SK-N-SH treated with all-trans-retinoic acid at 6 μM for 48 hours (cell line): ENCODE data around the gene ARHGEF2.

Experiments
- ATAC-seq: fragments of 200-7000 bp; cut with Tn5 transposase; 3 replicates; pipeline ENCODE4 v1.9.1; 2020; ENCODE audit warnings: mild to moderate bottlenecking, moderate library complexity
- ARNTL ChIP-seq: fragments of 450-650 bp; formaldehyde crosslinking; IDR thresholded peaks from 2 replicates; pipeline ENCODE4 v1.5.0; 2020; ENCODE audit warnings: low read depth, mild to moderate bottlenecking, moderate library complexity, borderline replicate concordance
- BACH2 ChIP-seq: fragments of 250-450 bp; sonication (Bioruptor Pico); IDR thresholded peaks from 2 replicates; pipeline ENCODE4 v1.9.0; 2021; ENCODE audit warnings: mild to moderate bottlenecking, borderline replicate concordance
- CSDC2 ChIP-seq: fragments of 250-450 bp; sonication (Bioruptor Pico); IDR thresholded peaks from 2 replicates; pipeline ENCODE4 v1.5.0; 2020; ENCODE audit warnings: mild to moderate bottlenecking, moderate library complexity
- ESRRG ChIP-seq: fragments of 250-450 bp; sonication (Bioruptor Pico); IDR thresholded peaks from 2 replicates; pipeline ENCODE4 v1.6.1; 2021; ENCODE audit warnings: mild to moderate bottlenecking
- GLIS3 ChIP-seq: fragments of 250-450 bp; sonication (Bioruptor Pico); IDR thresholded peaks from 2 replicates; pipeline ENCODE4 v1.5.0; 2020; ENCODE audit warnings: mild to moderate bottlenecking, moderate library complexity
- ISL1 ChIP-seq: fragments of 250-450 bp; sonication (Bioruptor Pico); IDR thresholded peaks from 2 replicates; pipeline ENCODE4 v2.1.2; 2022; ENCODE audit warnings: mild to moderate bottlenecking, moderate library complexity
- OSR1 ChIP-seq: fragments of 250-450 bp; sonication (Bioruptor Pico); IDR thresholded peaks from 2 replicates; pipeline ENCODE4 v1.8.0; 2022; ENCODE audit warnings: moderate library complexity, mild to moderate bottlenecking, inconsistent platforms
- PPARA ChIP-seq: fragments of 250-450 bp; sonication (Bioruptor Pico); IDR thresholded peaks from 2 replicates; pipeline ENCODE4 v1.5.0; 2020; ENCODE audit warnings: mild to moderate bottlenecking, borderline replicate concordance
- RARB ChIP-seq: fragments of 250-450 bp; sonication (Bioruptor Pico); IDR thresholded peaks from 2 replicates; pipeline ENCODE4 v1.8.0; 2021; ENCODE audit warnings: mild to moderate bottlenecking, moderate library complexity
- TOX ChIP-seq: fragments of 250-450 bp; sonication (Bioruptor Pico); IDR thresholded peaks from 2 replicates; pipeline ENCODE4 v1.8.0; 2021; ENCODE audit warnings: mild to moderate bottlenecking, moderate library complexity, borderline replicate concordance
- ZC3H10 ChIP-seq: fragments of 250-450 bp; sonication (Bioruptor Pico); IDR thresholded peaks from 2 replicates; pipeline ENCODE4 v1.5.1; 2021; ENCODE audit warnings: mild to moderate bottlenecking, moderate library complexity
- ZFP3 ChIP-seq: fragments of 250-450 bp; sonication (Bioruptor Pico); IDR thresholded peaks from 2 replicates; pipeline ENCODE4 v1.5.0; 2020; ENCODE audit warnings: mild to moderate bottlenecking, moderate library complexity
- ZNF565 ChIP-seq: fragments of 450-650 bp; formaldehyde crosslinking; conservative IDR thresholded peaks from 2 replicates; pipeline ENCODE4 v1.5.0; 2020; ENCODE audit warnings: low read depth, mild to moderate bottlenecking, moderate library complexity
- ZNF70 ChIP-seq: fragments of 450-650 bp; formaldehyde crosslinking; IDR thresholded peaks from 2 replicates; pipeline ENCODE4 v1.5.0; 2020; ENCODE audit warnings: mild to moderate bottlenecking, moderate library complexity
- ZNF8 ChIP-seq: fragments of 450-650 bp; formaldehyde crosslinking; IDR thresholded peaks from 2 replicates; pipeline ENCODE4 v1.5.0; 2020; ENCODE audit warnings: mild to moderate bottlenecking, moderate library complexity
- TF ChIP-seq, protein P1 (sequence below): fragments of 250-450 bp; sonication (Bioruptor Pico); IDR thresholded peaks from 2 replicates; pipeline ENCODE4 v1.5.1; 2020; ENCODE audit warnings: low read depth, mild to moderate bottlenecking, moderate library complexity
- TF ChIP-seq, protein P2 (sequence below): fragments of 250-450 bp; sonication (Bioruptor Pico); IDR thresholded peaks from 2 replicates; pipeline ENCODE4 v1.8.0; 2021; ENCODE audit warnings: low read depth, mild to moderate bottlenecking, moderate library complexity, borderline replicate concordance
- TF ChIP-seq, protein P3 (sequence below): fragments of 250-450 bp; sonication (Bioruptor Pico); IDR thresholded peaks from 2 replicates; pipeline ENCODE4 v1.5.1; 2021; ENCODE audit warnings: mild to moderate bottlenecking, moderate library complexity
- TF ChIP-seq, protein P4 (sequence below): fragments of 250-450 bp; sonication (Bioruptor Pico); IDR thresholded peaks from 2 replicates; pipeline ENCODE4 v1.8.0; 2020; ENCODE audit warnings: mild to moderate bottlenecking, moderate library complexity, borderline replicate concordance
- TF ChIP-seq, protein P5 (sequence below): fragments of 250-450 bp; sonication (Bioruptor Pico); IDR thresholded peaks from 2 replicates; pipeline ENCODE4 v1.5.0; 2020; ENCODE audit warnings: mild to moderate bottlenecking, moderate library complexity

ARHGEF2 gene

DNA sequence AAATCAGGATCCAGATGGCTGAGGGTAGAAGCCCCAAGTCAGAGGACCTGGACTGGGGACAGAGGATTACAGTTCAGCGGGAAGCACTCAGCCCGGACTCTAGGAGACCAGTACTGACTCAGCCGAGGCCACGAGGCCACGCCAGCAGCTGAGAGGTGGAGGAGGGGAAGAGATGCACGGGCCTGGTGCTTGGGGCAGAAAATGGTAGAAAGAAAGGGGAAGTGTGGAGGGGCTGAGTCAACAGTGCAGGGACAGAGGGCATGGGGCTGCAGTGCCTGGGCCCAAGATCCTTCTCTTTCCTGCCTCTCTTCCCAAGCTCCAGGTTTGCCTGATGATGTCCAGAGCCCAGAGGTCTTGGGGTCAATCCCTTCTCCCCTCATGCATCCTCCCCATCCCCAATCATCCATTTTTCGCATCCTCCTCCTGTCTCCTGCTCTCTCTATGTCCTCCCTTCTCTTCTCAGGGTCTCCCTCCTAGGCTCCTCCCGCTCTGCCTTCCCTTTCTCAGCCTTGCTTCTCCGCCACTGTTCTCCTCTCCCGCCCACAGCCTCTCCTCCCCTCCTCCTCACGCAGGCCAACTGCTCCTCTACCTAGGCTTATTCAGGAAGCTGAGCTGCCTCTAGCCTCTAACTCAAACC, 7.7 kb downstream of the ARHGEF2 start (continued):
- TF ChIP-seq, protein P1, sequence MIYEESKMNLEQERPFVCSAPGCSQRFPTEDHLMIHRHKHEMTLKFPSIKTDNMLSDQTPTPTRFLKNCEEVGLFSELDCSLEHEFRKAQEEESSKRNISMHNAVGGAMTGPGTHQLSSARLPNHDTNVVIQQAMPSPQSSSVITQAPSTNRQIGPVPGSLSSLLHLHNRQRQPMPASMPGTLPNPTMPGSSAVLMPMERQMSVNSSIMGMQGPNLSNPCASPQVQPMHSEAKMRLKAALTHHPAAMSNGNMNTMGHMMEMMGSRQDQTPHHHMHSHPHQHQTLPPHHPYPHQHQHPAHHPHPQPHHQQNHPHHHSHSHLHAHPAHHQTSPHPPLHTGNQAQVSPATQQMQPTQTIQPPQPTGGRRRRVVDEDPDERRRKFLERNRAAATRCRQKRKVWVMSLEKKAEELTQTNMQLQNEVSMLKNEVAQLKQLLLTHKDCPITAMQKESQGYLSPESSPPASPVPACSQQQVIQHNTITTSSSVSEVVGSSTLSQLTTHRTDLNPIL (CRISPR knock-in tag), result no peak
- TF ChIP-seq ISL1, result no peak

DNA sequence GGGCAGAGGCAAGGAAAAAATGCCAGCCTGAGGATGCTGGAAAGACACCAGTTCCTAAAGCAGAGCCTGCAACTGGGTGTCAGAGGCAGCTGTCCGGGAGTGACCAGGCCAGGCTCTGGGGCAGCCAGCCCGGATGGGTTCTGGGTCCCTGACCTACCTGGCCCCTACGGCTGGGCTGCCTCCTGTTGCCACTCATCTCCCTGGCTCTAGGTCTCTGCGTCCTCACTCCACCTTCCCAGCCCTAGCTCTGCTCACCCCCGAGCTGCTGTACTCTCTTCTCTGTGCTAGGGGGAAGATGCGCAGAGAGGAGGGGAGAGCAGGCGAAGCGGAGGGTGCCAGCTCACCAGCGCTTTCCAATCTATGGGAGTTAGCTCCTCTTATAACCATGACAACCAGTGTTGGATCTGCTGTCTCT, 9.0 kb downstream of the ARHGEF2 start:
- TF ChIP-seq, protein P2, sequence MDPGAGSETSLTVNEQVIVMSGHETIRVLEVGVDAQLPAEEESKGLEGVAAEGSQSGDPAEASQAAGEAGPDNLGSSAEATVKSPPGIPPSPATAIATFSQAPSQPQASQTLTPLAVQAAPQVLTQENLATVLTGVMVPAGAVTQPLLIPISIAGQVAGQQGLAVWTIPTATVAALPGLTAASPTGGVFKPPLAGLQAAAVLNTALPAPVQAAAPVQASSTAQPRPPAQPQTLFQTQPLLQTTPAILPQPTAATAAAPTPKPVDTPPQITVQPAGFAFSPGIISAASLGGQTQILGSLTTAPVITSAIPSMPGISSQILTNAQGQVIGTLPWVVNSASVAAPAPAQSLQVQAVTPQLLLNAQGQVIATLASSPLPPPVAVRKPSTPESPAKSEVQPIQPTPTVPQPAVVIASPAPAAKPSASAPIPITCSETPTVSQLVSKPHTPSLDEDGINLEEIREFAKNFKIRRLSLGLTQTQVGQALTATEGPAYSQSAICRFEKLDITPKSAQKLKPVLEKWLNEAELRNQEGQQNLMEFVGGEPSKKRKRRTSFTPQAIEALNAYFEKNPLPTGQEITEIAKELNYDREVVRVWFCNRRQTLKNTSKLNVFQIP (CRISPR knock-in tag), result no peak
- no peak for TF ChIP-seq ZNF565 (CRISPR knock-in tag)
- TF ChIP-seq ZC3H10 (CRISPR knock-in tag), result no peak
- TF ChIP-seq PPARA (CRISPR knock-in tag), result no peak
- no peak for TF ChIP-seq BACH2
- TF ChIP-seq, protein P3, sequence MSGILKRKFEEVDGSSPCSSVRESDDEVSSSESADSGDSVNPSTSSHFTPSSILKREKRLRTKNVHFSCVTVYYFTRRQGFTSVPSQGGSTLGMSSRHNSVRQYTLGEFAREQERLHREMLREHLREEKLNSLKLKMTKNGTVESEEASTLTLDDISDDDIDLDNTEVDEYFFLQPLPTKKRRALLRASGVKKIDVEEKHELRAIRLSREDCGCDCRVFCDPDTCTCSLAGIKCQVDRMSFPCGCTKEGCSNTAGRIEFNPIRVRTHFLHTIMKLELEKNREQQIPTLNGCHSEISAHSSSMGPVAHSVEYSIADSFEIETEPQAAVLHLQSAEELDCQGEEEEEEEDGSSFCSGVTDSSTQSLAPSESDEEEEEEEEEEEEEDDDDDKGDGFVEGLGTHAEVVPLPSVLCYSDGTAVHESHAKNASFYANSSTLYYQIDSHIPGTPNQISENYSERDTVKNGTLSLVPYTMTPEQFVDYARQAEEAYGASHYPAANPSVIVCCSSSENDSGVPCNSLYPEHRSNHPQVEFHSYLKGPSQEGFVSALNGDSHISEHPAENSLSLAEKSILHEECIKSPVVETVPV (CRISPR knock-in tag), result no peak
- TF ChIP-seq TOX (CRISPR knock-in tag), result no peak
- TF ChIP-seq, protein P1 (CRISPR knock-in tag), result no peak
- TF ChIP-seq CSDC2 (CRISPR knock-in tag), result no peak
- TF ChIP-seq ZNF8 (CRISPR knock-in tag), result no peak
- no peak for TF ChIP-seq RARB
- no peak for TF ChIP-seq ISL1
- no peak for TF ChIP-seq ZNF70 (CRISPR knock-in tag)
- TF ChIP-seq, protein P4, sequence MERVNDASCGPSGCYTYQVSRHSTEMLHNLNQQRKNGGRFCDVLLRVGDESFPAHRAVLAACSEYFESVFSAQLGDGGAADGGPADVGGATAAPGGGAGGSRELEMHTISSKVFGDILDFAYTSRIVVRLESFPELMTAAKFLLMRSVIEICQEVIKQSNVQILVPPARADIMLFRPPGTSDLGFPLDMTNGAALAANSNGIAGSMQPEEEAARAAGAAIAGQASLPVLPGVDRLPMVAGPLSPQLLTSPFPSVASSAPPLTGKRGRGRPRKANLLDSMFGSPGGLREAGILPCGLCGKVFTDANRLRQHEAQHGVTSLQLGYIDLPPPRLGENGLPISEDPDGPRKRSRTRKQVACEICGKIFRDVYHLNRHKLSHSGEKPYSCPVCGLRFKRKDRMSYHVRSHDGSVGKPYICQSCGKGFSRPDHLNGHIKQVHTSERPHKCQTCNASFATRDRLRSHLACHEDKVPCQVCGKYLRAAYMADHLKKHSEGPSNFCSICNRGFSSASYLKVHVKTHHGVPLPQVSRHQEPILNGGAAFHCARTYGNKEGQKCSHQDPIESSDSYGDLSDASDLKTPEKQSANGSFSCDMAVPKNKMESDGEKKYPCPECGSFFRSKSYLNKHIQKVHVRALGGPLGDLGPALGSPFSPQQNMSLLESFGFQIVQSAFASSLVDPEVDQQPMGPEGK, result no peak
- no peak for TF ChIP-seq GLIS3 (CRISPR knock-in tag)
- no peak for ATAC-seq

DNA sequence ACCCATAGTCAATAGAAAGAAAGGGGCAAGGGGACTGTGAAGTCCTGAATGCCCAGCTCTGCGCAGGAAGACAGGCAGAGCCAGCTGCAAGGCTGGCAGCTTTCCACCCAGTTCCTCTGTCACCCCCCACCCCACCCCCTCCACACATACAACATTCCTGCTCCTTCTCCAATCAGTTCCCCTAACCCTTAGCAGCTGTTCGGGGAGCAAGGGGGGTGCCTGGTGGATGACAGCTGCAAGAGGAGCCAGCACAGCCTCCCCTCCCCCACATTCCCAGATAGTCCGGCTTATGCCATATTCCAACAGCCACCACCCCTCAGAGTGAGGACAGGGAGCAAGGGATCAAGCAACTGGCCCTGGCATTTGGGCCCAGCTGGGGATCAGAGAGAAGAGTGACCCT, 9.7 kb downstream of the ARHGEF2 start:
- TF ChIP-seq GLIS3 (CRISPR knock-in tag) (no peak), ZFP3 (CRISPR knock-in tag) (no peak), ESRRG (no peak), ARNTL (CRISPR knock-in tag) (no peak), BACH2 (no peak), TOX (CRISPR knock-in tag) (no peak), ISL1 (no peak), OSR1 (CRISPR knock-in tag) (no peak)
- TF ChIP-seq, protein P2 (CRISPR knock-in tag), result no peak
- TF ChIP-seq, protein P5, sequence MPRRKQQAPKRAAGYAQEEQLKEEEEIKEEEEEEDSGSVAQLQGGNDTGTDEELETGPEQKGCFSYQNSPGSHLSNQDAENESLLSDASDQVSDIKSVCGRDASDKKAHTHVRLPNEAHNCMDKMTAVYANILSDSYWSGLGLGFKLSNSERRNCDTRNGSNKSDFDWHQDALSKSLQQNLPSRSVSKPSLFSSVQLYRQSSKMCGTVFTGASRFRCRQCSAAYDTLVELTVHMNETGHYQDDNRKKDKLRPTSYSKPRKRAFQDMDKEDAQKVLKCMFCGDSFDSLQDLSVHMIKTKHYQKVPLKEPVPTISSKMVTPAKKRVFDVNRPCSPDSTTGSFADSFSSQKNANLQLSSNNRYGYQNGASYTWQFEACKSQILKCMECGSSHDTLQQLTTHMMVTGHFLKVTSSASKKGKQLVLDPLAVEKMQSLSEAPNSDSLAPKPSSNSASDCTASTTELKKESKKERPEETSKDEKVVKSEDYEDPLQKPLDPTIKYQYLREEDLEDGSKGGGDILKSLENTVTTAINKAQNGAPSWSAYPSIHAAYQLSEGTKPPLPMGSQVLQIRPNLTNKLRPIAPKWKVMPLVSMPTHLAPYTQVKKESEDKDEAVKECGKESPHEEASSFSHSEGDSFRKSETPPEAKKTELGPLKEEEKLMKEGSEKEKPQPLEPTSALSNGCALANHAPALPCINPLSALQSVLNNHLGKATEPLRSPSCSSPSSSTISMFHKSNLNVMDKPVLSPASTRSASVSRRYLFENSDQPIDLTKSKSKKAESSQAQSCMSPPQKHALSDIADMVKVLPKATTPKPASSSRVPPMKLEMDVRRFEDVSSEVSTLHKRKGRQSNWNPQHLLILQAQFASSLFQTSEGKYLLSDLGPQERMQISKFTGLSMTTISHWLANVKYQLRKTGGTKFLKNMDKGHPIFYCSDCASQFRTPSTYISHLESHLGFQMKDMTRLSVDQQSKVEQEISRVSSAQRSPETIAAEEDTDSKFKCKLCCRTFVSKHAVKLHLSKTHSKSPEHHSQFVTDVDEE (CRISPR knock-in tag), result no peak
- TF ChIP-seq, protein P1 (CRISPR knock-in tag), result no peak
- TF ChIP-seq, protein P3 (CRISPR knock-in tag), result no peak
- TF ChIP-seq, all 23 proteins: peak for 0
- no peak for ATAC-seq
